Testis (tissue), 3 donors: ENCODE data around the gene PFKFB3. TPM values are rescaled to one million over a fixed set of nuclear protein-coding genes. Genes with fewer than 3 reads are reported as not detected.
"Not testable (repeated sequence)": the region's sequence is repeated elsewhere in the genome, so short reads cannot be mapped to it uniquely, and the experiment has no call there.

ENCODE experiments used
- DNase-seq: peaks from one replicate; pipeline ENCODE4 v3.0.0-alpha.2; 2019
- H3K27ac ChIP-seq, 2 donors: fragments of 200-600 bp; sonication (generic); one replicate each; pipeline ENCODE4 v1.5.1; 2019
- H3K27me3 ChIP-seq: fragments of 200-600 bp; sonication (generic); one replicate; pipeline ENCODE4 v1.5.1; 2019
- H3K36me3 ChIP-seq: fragments of 200-600 bp; sonication (generic); one replicate; pipeline ENCODE4 v1.5.1; 2017; ENCODE audit warnings: low read depth; ENCODE audit errors: missing control alignments
- H3K4me1 ChIP-seq: fragments of 200-600 bp; sonication (generic); one replicate; pipeline ENCODE4 v1.5.1; 2019
- H3K4me3 ChIP-seq, 2 donors: fragments of 200-600 bp; sonication (generic); one replicate each; pipeline ENCODE4 v1.5.1; 2017 to 2019
- H3K9me3 ChIP-seq: fragments of 200-600 bp; sonication (generic); one replicate; pipeline ENCODE4 v1.5.1; 2017
- POLR2A ChIP-seq: fragments of 450-650 bp; IDR thresholded peaks from one replicate; pipeline ENCODE4 v1.6.1; 2017; ENCODE audit warnings: antibody characterized with exemption, mild to moderate bottlenecking, moderate library complexity
- WGBS, 2 donors: methylation state at CpG; one replicate each; pipeline ENCODE4 v1.1.5; 2018; 5-methylcytosine and 5-hydroxymethylcytosine counted together
- intact Hi-C: fragments of 100-400 bp; cut with DNase I; formaldehyde crosslinking; loops from one replicate; pipeline ENCODE4 v1.15.1; 2023; ENCODE audit warnings: low total_unique reads
- polyA plus RNA-seq: library from polyadenylated mRNA; stranded (reverse); fragments of 350-450 nt; fragmentation: Illumina TruSeq; extraction: RNeasy Lipid Tissue Mini Kit (QIAGEN cat#74804); gene quantifications from one replicate; pipeline ENCODE4 v1.2.3, GENCODE V29; 2014; ENCODE audit warnings: low read depth, low replicate concordance; ENCODE audit not compliant: insufficient read depth
- total RNA-seq, 2 donors: library from RNA; depleted of rRNA; stranded (reverse); fragments of >200 nt; gene quantifications; one replicate each; pipeline ENCODE4 v1.2.3, GENCODE V29; 2016
- TF ChIP-seq, protein P1 (sequence below), 3 experiments: fragments of 450-650 bp in 2 of 3; fragments of 200-600 bp in 1 of 3; sonication (generic) in 1 of 3; IDR thresholded peaks; one replicate each; pipeline ENCODE4 v1.5.1; 2016 to 2019; ENCODE audit warnings: antibody characterized with exemption in 3 of 3, mild to moderate bottlenecking in 2 of 3, moderate library complexity in 1 of 3

The PFKFB3 gene
- total and polyA plus RNA-seq, 3 donors from 2014 or later = 31.7 to 65.3 (median 53.9) TPM

DNA sequence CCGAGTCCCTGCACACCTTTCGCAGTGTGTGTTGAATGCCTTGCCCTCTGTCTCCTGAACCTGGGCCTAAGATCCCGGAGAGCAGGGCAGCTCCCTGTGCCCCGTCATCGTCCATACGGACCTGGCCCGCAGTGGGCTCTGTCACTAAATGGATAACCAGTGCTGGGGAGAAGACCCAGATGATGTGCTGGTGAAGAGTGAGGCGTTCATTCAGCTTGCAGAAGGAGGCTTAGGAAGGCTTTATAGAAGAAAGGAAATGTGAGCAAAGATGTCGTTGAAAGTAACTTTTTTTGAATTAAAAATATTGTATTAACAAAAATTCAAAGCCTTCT, 34.4 kb downstream of the PFKFB3 start:
- no peak overlapping the region for H3K4me3 ChIP-seq
- H3K4me1 ChIP-seq = peaks cover 11% of the 10 kb centered on the region
- no peak overlapping the region for H3K27ac ChIP-seq
- no peaks in the 10 kb centered on the region for H3K27me3 ChIP-seq
- TF ChIP-seq, protein P1, sequence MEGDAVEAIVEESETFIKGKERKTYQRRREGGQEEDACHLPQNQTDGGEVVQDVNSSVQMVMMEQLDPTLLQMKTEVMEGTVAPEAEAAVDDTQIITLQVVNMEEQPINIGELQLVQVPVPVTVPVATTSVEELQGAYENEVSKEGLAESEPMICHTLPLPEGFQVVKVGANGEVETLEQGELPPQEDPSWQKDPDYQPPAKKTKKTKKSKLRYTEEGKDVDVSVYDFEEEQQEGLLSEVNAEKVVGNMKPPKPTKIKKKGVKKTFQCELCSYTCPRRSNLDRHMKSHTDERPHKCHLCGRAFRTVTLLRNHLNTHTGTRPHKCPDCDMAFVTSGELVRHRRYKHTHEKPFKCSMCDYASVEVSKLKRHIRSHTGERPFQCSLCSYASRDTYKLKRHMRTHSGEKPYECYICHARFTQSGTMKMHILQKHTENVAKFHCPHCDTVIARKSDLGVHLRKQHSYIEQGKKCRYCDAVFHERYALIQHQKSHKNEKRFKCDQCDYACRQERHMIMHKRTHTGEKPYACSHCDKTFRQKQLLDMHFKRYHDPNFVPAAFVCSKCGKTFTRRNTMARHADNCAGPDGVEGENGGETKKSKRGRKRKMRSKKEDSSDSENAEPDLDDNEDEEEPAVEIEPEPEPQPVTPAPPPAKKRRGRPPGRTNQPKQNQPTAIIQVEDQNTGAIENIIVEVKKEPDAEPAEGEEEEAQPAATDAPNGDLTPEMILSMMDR (IDR thresholded peaks at IDR 0.05) = no peak
- no peak for TF ChIP-seq POLR2A
- no peak for DNase-seq
- H3K9me3 ChIP-seq = no peaks in the 10 kb centered on the region
- 92 to 95% methylated on average over 9 of the region's 9 CpGs for WGBS, 2 donors
- intact Hi-C loops = no loop called here
- no peaks in the 10 kb centered on the region for H3K36me3 ChIP-seq

DNA sequence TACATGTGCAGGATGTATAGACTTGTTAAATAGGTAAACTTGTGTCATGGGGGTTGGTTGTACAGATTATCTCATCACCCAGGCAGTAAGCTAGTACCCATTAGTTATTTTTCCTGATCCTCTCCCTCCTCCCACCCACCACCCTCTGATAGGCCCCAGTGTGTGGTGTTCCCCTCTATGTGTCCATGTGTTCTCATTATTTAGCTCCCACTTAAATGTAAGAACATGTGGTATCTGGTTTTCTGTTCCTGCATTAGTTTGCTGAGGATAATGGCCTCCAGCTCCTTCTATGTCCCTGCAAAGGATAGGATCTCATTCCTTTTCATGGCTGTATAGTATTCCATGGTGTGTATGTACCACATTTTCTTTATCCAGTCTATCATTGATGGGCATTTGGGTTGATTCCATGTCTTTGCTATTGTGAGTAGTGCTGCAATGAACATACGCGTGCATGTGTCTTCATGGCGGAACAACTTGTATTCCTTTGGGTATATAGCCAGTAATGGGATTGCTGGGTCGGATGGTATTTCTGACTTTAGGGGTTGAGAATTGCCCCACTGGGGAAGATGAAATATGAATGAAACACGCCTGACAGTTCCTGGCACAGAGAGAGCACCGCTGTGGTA, 36.0 kb downstream of the PFKFB3 start:
- H3K27me3 ChIP-seq, H3K27ac ChIP-seq, H3K36me3 ChIP-seq, H3K4me3 ChIP-seq, H3K9me3 ChIP-seq, H3K4me1 ChIP-seq, intact Hi-C loops, DNase-seq: not testable (repeated sequence)
- WGBS, 2 donors = 89 to 94% methylated on average over 6 of the region's 6 CpGs

DNA sequence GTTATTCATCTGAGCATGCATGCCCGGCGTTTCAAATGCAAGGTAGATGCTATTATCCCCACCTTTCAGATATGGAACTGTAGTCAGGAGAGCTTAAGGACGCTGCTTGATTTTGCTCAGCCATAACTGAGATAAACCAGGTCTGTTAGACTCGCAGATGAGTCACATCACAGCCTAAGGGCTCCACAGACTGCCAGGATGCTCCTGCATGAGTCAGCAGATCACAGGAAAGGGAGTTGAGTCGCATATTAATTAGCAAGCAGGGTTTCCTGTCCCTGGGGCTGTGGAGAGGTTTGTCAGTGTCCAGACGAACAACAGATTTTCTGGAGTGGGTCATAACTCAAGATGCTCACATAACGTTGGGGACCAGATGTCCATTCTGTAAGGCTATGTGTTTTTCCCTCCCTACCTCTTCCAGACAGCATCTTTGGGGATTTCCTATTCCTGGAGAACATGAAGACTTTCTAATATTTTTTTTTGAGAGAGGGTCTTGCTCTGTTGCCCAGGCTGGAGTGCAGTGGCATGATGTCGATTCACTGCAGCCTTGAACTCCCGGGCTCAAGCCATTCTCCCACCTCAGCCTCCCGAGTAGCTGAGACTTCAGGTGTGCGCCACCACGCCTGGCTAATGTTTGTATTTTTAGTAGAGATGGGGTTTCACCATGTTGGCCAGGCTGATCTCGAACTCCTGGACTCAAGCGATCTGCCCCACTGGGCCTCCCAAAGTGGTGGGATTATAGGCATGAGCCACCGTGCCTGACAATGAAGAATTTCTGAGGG, 36.7 kb downstream of the PFKFB3 start:
- H3K4me1 ChIP-seq = no peaks in the 10 kb centered on the region
- H3K27me3 ChIP-seq = no peaks in the 10 kb centered on the region
- 77 to 84% methylated on average over 15 of the region's 15 CpGs for WGBS, 2 donors
- no peak for DNase-seq
- no peak overlapping the region for H3K4me3 ChIP-seq
- H3K9me3 ChIP-seq = no peaks in the 10 kb centered on the region
- no peaks in the 10 kb centered on the region for H3K36me3 ChIP-seq
- TF ChIP-seq, protein P1 (IDR thresholded peaks at IDR 0.05) = no peak
- no peak for TF ChIP-seq POLR2A
- no peak overlapping the region for H3K27ac ChIP-seq
- intact Hi-C loops = no loop called here

DNA sequence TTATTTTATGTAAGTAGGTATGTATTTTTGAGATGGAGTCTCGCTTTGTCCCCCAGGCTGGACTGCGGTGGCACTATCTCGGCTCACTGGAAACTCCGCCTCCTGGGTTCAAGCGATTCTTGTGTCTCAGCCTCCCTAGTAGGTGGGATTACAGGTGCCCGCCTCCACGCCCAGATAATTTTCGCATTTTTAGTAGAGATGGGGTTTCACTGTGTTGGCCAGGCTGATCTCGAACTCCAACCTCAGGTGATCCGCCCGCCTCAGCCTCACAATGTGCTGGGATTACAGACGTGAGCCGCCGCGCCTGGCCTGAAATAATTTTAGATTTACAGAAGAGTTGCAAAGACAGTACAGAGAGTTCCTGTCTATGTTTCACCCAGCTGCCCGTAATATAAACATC, 37.5 kb downstream of the PFKFB3 start:
- H3K27ac ChIP-seq = no peak overlapping the region
- DNase-seq = no peak
- TF ChIP-seq, protein P1 (IDR thresholded peaks at IDR 0.05) = no peak
- TF ChIP-seq POLR2A = no peak
- H3K27me3 ChIP-seq = no peaks in the 10 kb centered on the region
- H3K4me1 ChIP-seq = no peaks in the 10 kb centered on the region
- intact Hi-C loops = no loop called here
- 97% methylated on average over 16 of the region's 16 CpGs for WGBS, 2 donors
- H3K9me3 ChIP-seq = no peaks in the 10 kb centered on the region
- no peak overlapping the region for H3K4me3 ChIP-seq
- H3K36me3 ChIP-seq = no peaks in the 10 kb centered on the region

DNA sequence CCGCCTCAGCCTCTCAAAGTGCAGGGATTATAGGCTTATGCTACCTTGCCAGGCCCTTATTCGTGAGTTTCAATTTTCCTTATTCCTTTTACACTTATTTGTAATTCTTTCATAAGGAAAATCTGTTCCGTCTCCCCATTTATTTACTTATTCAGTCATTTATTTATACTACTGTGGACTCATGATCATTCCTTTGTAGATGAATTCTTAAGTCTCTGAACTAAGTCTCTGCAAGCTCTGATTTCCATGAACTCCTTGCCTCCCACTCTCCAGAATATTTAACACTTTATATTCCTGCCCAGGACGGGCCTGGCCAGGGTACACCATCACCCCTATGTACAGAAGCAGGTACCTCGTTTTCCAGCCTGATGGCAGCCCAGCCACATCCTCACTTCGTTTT, 39.4 kb downstream of the PFKFB3 start:
- H3K4me3 ChIP-seq = no peak overlapping the region
- no peaks in the 10 kb centered on the region for H3K27me3 ChIP-seq
- no peaks in the 10 kb centered on the region for H3K9me3 ChIP-seq
- peaks cover 5% of the 10 kb centered on the region for H3K4me1 ChIP-seq
- H3K27ac ChIP-seq = no peak overlapping the region
- TF ChIP-seq, protein P1 (IDR thresholded peaks at IDR 0.05) = no peak
- no peak for TF ChIP-seq POLR2A
- intact Hi-C loops = no loop called here
- H3K36me3 ChIP-seq = no peaks in the 10 kb centered on the region
- 78 to 82% methylated on average over 6 of the region's 6 CpGs for WGBS, 2 donors
- DNase-seq = no peak
